HG02885 (cell line): Measurements from ENCODE around the gene SFRP4.

Experiments
- ATAC-seq: cut with Tn5 transposase; IDR thresholded peaks from one replicate; pipeline ENCODE4 v1.9.1; 2021; ENCODE audit warnings: mild to moderate bottlenecking; ENCODE audit not compliant: unreplicated experiment, poor library complexity

Gene SFRP4

GRCh38 chr7:37927773-37928444 lies 11.3 kb upstream of the SFRP4 start:
- no peak for ATAC-seq

- ATAC-seq: no peak
Measured at GRCh38 chr7:37925620-37926019, 9.0 kb upstream of the SFRP4 start.

DNA sequence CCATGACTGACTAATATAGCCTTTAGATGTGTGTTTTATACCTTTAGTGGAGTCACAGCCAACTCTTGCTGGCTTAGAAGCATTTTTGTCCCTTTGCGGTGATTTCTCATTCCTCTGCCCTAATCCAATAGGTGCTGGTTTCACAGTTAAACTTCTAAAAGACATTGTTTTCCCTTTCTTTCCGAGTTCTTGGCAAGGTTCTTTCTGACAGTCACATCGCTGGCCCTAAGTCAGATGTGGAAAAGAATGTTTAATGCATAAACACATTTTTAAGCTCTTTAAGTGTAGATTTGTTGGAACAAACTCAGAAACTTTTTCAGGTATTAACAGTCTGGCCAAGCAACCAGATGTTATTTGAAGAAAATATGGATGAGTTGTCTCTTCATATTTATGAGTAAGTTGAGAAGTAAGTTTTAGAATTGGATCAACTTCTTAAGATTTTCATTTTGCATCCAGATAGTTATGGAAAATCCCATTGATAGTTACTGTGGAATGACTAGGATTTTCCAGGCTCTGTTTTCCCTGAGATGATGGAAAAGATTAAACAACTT lies 7.9 kb upstream of the SFRP4 start:
- ATAC-seq: no peak

- ATAC-seq: no peak
Measured at GRCh38 chr7:37923996-37924395, 7.4 kb upstream of the SFRP4 start.

- ATAC-seq: no peak
Measured at GRCh38 chr7:37921876-37922275, 5.3 kb upstream of the SFRP4 start.

DNA sequence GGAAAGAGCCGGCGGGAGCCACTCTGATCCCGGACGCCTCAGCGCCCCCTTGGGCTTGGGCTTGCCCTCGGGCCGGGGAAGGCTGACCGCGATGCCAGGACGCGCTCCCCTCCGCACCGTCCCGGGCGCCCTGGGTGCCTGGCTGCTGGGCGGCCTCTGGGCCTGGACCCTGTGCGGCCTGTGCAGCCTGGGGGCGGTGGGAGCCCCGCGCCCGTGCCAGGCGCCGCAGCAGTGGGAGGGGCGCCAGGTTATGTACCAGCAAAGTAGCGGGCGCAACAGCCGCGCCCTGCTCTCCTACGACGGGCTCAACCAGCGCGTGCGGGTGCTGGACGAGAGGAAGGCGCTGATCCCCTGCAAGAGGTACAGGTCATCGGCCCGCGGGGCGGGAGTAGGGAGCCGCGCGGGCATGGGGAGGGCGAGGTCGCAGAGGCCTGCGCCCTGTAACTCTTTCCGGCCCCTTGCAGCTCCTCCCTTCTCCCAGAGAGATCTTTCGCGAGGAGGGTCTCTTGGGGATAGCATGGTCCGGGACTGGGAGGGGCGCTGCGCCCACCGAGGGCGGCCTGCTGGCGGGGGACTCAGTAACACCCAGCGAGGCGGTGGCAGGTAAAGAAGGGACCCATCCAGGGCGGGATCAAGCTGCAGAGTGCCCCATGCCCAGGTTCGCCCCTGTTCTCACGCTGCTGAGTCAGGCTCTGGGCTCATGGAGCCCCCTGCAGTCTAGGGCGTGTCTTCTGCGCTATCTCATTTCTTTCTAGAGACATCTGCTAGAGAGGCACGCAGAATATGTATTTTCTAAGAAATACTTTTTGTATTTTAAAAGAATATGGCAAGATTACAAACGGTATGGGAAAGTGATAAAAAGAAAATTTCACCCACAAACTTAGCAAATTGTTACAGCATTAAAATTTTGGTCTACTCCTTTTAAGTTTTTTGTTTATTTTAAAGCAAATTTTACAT lies 4.5 kb upstream of the SFRP4 start:
- peak; percentile 42 for ATAC-seq

- ATAC-seq: peak; percentile 25
Measured at GRCh38 chr7:37920305-37920848, 3.8 kb upstream of the SFRP4 start, which contains the start of gene EPDR1. Gene EPDR1 (plus strand): TSS chr7:37920640. CDS start chr7:37920940, 300 bp downstream.

- no peak for ATAC-seq
Measured at GRCh38 chr7:37918526-37918925, 1.9 kb upstream of the SFRP4 start.

- ATAC-seq: no peak
Measured at GRCh38 chr7:37916017-37916672, 472 bp downstream of the SFRP4 start.

DNA sequence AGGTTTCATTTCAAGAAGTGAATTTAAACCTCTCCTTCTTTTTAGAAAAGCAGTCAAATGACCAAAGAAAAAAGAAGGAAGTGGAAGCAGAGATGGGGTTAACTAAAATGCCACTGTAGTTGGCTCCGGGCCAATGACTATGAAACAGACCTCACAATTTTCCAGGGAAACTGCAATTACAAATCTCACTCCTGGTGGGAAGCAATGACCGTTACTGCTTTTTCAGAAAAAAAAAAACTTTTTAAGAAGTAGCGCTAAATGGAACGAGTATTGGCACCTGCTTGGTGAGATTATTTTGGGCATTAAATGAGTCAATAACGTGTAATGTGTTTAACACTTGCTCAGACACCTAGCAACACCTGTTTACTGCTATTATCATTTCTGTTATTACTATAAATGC lies 1.2 kb downstream of the SFRP4 start:
- peak; percentile 37 for ATAC-seq

DNA sequence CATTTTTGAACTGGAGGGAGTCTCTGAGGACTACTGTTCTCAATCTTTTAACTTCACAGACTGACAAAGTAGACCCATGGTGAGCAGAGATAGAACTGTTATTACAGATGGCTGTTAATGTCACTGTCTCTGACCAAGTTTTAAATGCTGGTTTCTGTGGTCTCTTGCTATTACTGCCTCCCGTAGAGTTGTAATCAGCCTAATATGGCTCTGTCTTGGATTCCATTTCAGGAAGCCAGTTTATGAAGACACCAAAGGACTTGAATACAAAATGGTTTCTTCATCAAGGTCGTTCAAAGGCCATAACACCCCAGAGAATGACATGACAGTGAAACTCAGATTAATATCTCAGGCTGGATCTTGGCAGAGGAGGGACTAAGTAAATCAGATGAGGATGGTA lies 3.9 kb downstream of the SFRP4 start:
- ATAC-seq: no peak

GRCh38 chr7:37908221-37908788 lies 8.3 kb downstream of the SFRP4 start:
- ATAC-seq: no peak

DNA sequence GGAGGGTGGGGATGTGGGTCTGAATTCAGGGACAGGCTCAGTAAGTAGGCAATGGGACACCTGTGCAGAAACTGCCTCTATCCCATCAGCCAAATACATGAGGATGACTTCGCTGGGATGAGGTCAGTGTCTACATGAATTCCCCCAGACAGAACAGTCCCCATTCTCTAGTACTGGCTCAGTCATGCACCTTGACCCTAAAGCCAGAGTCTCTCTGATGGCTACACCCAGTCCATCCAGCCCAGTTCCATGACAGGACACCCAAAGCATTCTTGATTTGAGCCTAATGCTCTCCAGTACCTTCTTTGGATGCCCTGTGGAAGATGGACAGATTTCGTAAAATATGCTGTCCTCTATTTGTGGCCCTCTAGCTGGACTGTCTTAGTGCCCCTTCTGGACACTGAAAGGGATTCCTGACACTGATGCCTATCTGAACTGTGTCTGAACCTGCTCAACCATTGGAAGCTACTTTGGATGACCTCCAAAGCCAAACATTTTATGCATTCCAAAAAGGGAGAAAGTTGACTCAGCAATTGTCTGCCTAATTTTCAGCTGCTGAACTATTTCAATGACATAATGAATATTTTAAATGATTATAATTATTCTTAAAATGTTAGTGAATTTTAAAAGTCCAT lies 14.6 kb downstream of the SFRP4 start:
- ATAC-seq: no peak

DNA sequence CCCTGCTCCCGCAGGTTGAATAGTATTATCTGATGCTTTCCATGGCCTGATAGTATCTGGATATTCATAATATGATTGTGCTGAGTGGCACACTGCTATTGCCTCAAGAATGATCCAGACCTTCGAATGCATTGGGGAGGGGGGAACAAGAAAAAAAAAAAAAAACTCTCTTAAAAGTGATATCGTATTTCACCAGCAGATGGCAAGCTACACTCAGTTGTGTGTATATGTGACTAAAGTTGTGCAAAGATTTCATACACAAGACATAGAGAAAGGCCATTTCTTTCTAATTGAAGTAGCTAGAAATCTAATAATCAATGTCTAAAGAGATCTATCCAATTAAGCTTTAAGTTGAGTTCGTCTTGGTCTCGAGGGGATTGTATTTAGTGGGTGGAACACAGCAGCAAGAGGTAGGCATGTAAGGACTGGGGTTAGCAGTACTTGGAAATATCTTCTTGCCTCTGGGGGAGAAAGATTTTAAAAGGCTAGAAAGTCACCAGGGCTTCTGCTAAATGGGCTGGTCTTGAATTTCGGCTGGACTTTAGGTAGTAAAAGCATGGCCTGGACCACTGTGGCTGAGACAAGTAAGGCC lies 15.3 kb downstream of the SFRP4 start:
- ATAC-seq: no peak

GRCh38 chr7:37899712-37900247 lies 16.8 kb downstream of the SFRP4 start:
- no peak for ATAC-seq

DNA sequence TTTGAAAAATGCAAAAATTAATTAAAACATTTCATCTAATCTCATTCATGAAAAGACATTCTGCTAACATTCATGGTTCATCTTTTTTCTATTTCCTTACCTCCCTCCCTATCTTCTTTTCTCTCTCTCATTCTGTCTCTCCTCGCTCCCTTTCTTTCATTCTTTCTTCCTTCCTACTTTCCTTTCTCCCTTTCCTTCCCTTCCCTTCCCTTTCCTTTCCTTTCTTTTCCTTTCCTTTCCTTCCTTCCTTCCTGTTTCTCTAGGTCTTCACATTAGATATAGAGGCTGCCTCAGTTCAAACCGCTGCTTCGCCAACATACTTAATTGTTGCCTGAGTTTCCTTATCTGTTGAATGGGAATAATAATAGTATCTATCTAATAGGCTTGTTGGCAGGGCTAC lies 21.9 kb downstream of the SFRP4 start:
- no peak for ATAC-seq

GRCh38 chr7:37893359-37893758 lies 23.3 kb downstream of the SFRP4 start:
- ATAC-seq: no peak

- ATAC-seq: no peak
Measured at GRCh38 chr7:37882086-37882485, 34.5 kb downstream of the SFRP4 start.
